GM12878 (cell line): ENCODE results near the gene SNX30. TPM values are rescaled to one million over a fixed set of nuclear protein-coding genes. Genes with fewer than 3 reads are reported as not detected.
A peak's percentile ranks its signal among the peaks of the same experiment; 100 is the strongest.

Experiments used
- ATAC-seq: fragments of 200-7000 bp; cut with Tn5 transposase; 3 replicates; pipeline ENCODE4 v1.9.1; 2020; ENCODE audit warnings: mild to moderate bottlenecking, moderate library complexity
- BruUV-seq: library from RNA; stranded (reverse); fragments of 400-500 nt; replicated peaks from 2 replicates; lab custom pipeline; 2021; lab: Mats Ljungman, UMichigan
- CTCF ChIA-PET: fragments of 300-600 bp; sonication (Branson Sonifier 250); formaldehyde crosslinking; extraction: SDS; loops from one replicate; lab custom pipeline; 2021; ENCODE audit warnings: inconsistent platforms; lab: Yijun Ruan, JAX
- POLR2A ChIA-PET: fragments of 350-600 bp; formaldehyde crosslinking; extraction: SDS; loops from one replicate; lab custom pipeline; 2021; ENCODE audit warnings: inconsistent platforms; lab: Charles Lee
- RAD21 ChIA-PET: fragments of 300-600 bp; sonication (Branson Sonifier 250); formaldehyde crosslinking; loops from one replicate; lab custom pipeline; 2023; ENCODE audit warnings: antibody characterized with exemption; ENCODE audit not compliant: unreplicated experiment; lab: Charles Lee
- SMC1A ChIA-PET: fragments of 300-600 bp; sonication (Branson Sonifier 250); formaldehyde crosslinking; loops from one replicate; lab custom pipeline; 2023; ENCODE audit not compliant: unreplicated experiment, uncharacterized antibody; lab: Charles Lee
- DNase-seq: peaks from one replicate; pipeline ENCODE4 v3.0.0-alpha.2; 2011; ENCODE audit warnings: low read depth, low spot score
- FAIRE-seq: peaks from 3 replicates; lab custom pipeline; 2011; peaks lifted over from hg19 to GRCh38; lab: Jason Lieb, UNC
- H2AFZ ChIP-seq: 2 replicates; pipeline ENCODE4 v1.6.0; 2011; ENCODE audit warnings: low read depth, low read length, control low read depth; ENCODE audit not compliant: control insufficient read depth
- H3K27ac ChIP-seq: 2 replicates; pipeline ENCODE4 v1.5.1; 2011; ENCODE audit warnings: control low read depth; ENCODE audit not compliant: control insufficient read depth, insufficient read depth
- H3K27me3 ChIP-seq, 2 experiments: replicated peaks in 1 of 2; 2 replicates each; pipeline versions ENCODE4 v1.6.0 to v1.6.1; 2011; ENCODE audit warnings: low read length in 1 of 2; ENCODE audit not compliant: control insufficient read depth in 2 of 2, insufficient read depth in 2 of 2
- H3K36me3 ChIP-seq, 2 experiments: 2 replicates each; pipeline ENCODE4 v1.5.1; 2011; ENCODE audit warnings: low read length in 1 of 2; ENCODE audit not compliant: control insufficient read depth in 2 of 2, insufficient read depth in 2 of 2
- H3K4me1 ChIP-seq: 2 replicates; pipeline ENCODE4 v1.6.1; 2011; ENCODE audit warnings: mild to moderate bottlenecking, low read length, moderate library complexity, mixed read lengths; ENCODE audit not compliant: control insufficient read depth, insufficient read depth
- H3K4me2 ChIP-seq: 2 replicates; pipeline ENCODE4 v1.6.0; 2011; ENCODE audit warnings: control low read depth; ENCODE audit not compliant: control insufficient read depth, insufficient read depth
- H3K4me3 ChIP-seq: fragments of 200-600 bp; sonication (generic); 2 replicates; pipeline ENCODE4 v1.5.1; 2016
- H3K79me2 ChIP-seq: 2 replicates; pipeline ENCODE4 v1.6.0; 2011; ENCODE audit warnings: low read length; ENCODE audit not compliant: control insufficient read depth, insufficient read depth
- H3K9ac ChIP-seq: 2 replicates; pipeline ENCODE4 v1.8.0; 2011; ENCODE audit warnings: low read length, control low read depth, mixed read lengths; ENCODE audit not compliant: control insufficient read depth, insufficient read depth
- H3K9me3 ChIP-seq: replicated peaks from 3 replicates; pipeline ENCODE4 v1.5.1; 2011; ENCODE audit warnings: mild to moderate bottlenecking, low read length; ENCODE audit not compliant: control insufficient read depth, insufficient read depth
- H4K20me1 ChIP-seq: 2 replicates; pipeline ENCODE4 v1.6.0; 2011; ENCODE audit not compliant: control insufficient read depth, insufficient read depth
- ATF3 ChIP-seq: IDR thresholded peaks from 2 replicates; pipeline ENCODE4 v1.6.1; 2011; ENCODE audit warnings: low read depth, mild to moderate bottlenecking, low read length, moderate library complexity, borderline replicate concordance; ENCODE audit errors: extremely low read depth
- BCL3 ChIP-seq: IDR thresholded peaks from 2 replicates; pipeline ENCODE4 v1.6.1; 2011; ENCODE audit warnings: borderline replicate concordance, low read depth, mild to moderate bottlenecking, moderate library complexity, low read length; ENCODE audit not compliant: insufficient read depth, poor library complexity, severe bottlenecking
- BMI1 ChIP-seq: fragments of 450-650 bp; IDR thresholded peaks from 2 replicates; pipeline ENCODE4 v1.6.1; 2016; ENCODE audit warnings: mild to moderate bottlenecking, moderate library complexity, borderline replicate concordance
- CHD2 ChIP-seq: IDR thresholded peaks from 2 replicates; pipeline ENCODE4 v1.6.1; 2011; ENCODE audit warnings: low read depth, low read length, improper control_type of control experiment, borderline replicate concordance
- JUND ChIP-seq: IDR thresholded peaks from 2 replicates; pipeline ENCODE4 v1.6.1; 2012; ENCODE audit warnings: low read depth, mild to moderate bottlenecking, low read length, improper control_type of control experiment, moderate library complexity
- NBN ChIP-seq: fragments of 450-650 bp; IDR thresholded peaks from 2 replicates; pipeline ENCODE4 v1.6.1; 2016
- NFXL1 ChIP-seq: fragments of 450-650 bp; IDR thresholded peaks from 2 replicates; pipeline ENCODE4 v1.6.1; 2017; ENCODE audit warnings: antibody characterized with exemption, mild to moderate bottlenecking, borderline replicate concordance
- SIN3A ChIP-seq: IDR thresholded peaks from 2 replicates; pipeline ENCODE4 v1.6.1; 2012; ENCODE audit warnings: low read depth, low read length, improper control_type of control experiment
- SMAD5 ChIP-seq: IDR thresholded peaks from 2 replicates; pipeline ENCODE4 v1.6.1; 2016; ENCODE audit warnings: antibody characterized with exemption, low read depth
- TCF3 ChIP-seq: IDR thresholded peaks from 2 replicates; pipeline ENCODE4 v1.6.1; 2012; ENCODE audit warnings: low read depth, mild to moderate bottlenecking, low read length, borderline replicate concordance; ENCODE audit not compliant: insufficient read depth
- USF1 ChIP-seq: IDR thresholded peaks from 2 replicates; pipeline ENCODE4 v1.6.1; 2011; ENCODE audit warnings: borderline replicate concordance, low read depth, mild to moderate bottlenecking, moderate library complexity, mixed read lengths, low read length; ENCODE audit not compliant: insufficient read depth; ENCODE audit errors: extremely low read length
- ZBED1 ChIP-seq: IDR thresholded peaks from 2 replicates; pipeline ENCODE4 v1.6.1; 2016; ENCODE audit warnings: borderline replicate concordance
- ZNF274 ChIP-seq: IDR thresholded peaks from one replicate; pipeline ENCODE4 v1.8.0; 2011; ENCODE audit not compliant: insufficient read length, insufficient read depth
- WGBS: methylation state at CpG from one replicate; pipeline ENCODE4 v1.1.6; 2016; ENCODE audit warnings: low lambda C conversion rate; ENCODE audit not compliant: insufficient replicate concordance, insufficient coverage; ENCODE audit errors: missing lambda C conversion rate; 5-methylcytosine and 5-hydroxymethylcytosine counted together
- in situ Hi-C: fragments of 300-500 bp; cut with MboI; formaldehyde crosslinking; loops from 9 replicates; pipeline ENCODE4 v1.14.3; 2018; ENCODE audit warnings: mixed read lengths
- intact Hi-C: fragments of 100-400 bp; cut with micrococcal nuclease; formaldehyde crosslinking; loops from one replicate; pipeline ENCODE4 v1.14.2; 2022; ENCODE audit not compliant: unreplicated experiment
- polyA plus RNA-seq, 11 experiments: library from polyadenylated mRNA; depleted of rRNA in 4 of 11; unstranded in 6 of 11; stranded (reverse) in 5 of 11; fragments of >200 nt; fragmentation: Nextera tagmentation in 4 of 11; fragmentation: Illumina TruSeq in 1 of 11; extraction: Ambion mirVana in 4 of 11; extraction: Trizol in 1 of 11; gene quantifications; 1 replicate in 1 of 11; 2 replicates in 10 of 11; pipeline versions ENCODE4 v1.2.1 to v1.2.3, GENCODE V29; 2011 to 2016; ENCODE audit warnings: inconsistent platforms in 2 of 11, missing spikeins in 2 of 11, low read depth in 1 of 11
- total RNA-seq, 4 experiments: library from RNA; depleted of rRNA in 3 of 4; stranded (reverse); fragments of >200 nt in 3 of 4; fragmentation: Illumina TruSeq in 1 of 4; extraction: Trizol in 1 of 4; gene quantifications; 2 replicates each; pipeline versions ENCODE4 v1.2.1 to v1.2.3, GENCODE V29; 2013 to 2021
- TF ChIP-seq, protein P1 (sequence below): fragments of 450-650 bp; IDR thresholded peaks from 2 replicates; pipeline ENCODE4 v1.6.1; 2014; ENCODE audit warnings: mild to moderate bottlenecking

Gene SNX30
- total and polyA plus RNA-seq, 10 of the 15 experiments (the other 5 are each of a cell fraction or from before 2014, with no cell fraction given), result 0.53 to 4.0 (median 1.5) TPM

DNA sequence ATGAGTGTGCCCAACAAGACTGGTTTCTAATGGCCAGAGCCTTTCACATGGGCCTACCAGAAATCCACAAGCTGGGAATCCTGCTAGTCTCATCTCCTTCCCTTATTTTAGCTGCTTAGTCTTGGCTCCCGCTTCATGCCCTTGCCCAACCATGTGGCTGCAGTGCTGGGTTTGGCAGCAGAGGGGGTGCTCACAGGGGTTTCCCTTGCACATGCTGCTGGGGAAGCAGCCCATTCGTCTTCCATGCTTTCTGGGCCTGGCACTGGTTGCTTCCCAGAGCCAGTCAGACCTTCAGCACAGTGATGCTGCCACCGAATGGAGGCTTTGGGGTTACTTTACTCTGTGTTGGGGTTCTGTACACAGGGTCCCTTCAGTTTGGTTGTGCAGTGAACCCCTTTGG is 113.8 kb downstream of the SNX30 start:
- no peaks in the 10 kb centered on the region for H3K79me2 ChIP-seq
- no peak overlapping the region; the same call in 1 of the 2 replicates for H3K27ac ChIP-seq
- no peak for DNase-seq
- POLR2A ChIA-PET, result no interaction called here
- ATAC-seq, result no peak
- peak overlapping the region; percentile 6; the same call in 1 of the 2 replicates for H3K4me2 ChIP-seq
- RAD21 ChIA-PET, result no interaction called here
- 100% methylated on average over 2 of the region's 3 CpGs for WGBS
- no peak overlapping the region for H3K9ac ChIP-seq
- no peaks in the 10 kb centered on the region; a peak in 1 of 4 replicates for H3K27me3 ChIP-seq
- CTCF ChIA-PET, result interaction anchor here (2.3 kb wide), 1 partner anchor 39 kb away, joined by 10 read pairs; no protein-coding TSS in a partner anchor
- no peak for FAIRE-seq
- H4K20me1 ChIP-seq, result no peaks in the 10 kb centered on the region; the same call in 1 of the 2 replicates
- no TSS peak for BruUV-seq
- peaks cover 47% of the 10 kb centered on the region for H3K4me1 ChIP-seq
- in situ Hi-C loops, result no loop called here
- TF ChIP-seq NBN (no peak), CHD2 (no peak), NFXL1 (no peak), USF1 (no peak), SIN3A (no peak), JUND (no peak), ZNF274 (no peak), SMAD5 (no peak), ZBED1 (no peak), TCF3 (no peak), BCL3 (no peak), ATF3 (no peak), BMI1 (no peak)
- TF ChIP-seq, protein P1, sequence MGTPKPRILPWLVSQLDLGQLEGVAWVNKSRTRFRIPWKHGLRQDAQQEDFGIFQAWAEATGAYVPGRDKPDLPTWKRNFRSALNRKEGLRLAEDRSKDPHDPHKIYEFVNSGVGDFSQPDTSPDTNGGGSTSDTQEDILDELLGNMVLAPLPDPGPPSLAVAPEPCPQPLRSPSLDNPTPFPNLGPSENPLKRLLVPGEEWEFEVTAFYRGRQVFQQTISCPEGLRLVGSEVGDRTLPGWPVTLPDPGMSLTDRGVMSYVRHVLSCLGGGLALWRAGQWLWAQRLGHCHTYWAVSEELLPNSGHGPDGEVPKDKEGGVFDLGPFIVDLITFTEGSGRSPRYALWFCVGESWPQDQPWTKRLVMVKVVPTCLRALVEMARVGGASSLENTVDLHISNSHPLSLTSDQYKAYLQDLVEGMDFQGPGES, result no peak
- no peak overlapping the region for H2AFZ ChIP-seq
- no peak overlapping the region for H3K4me3 ChIP-seq
- H3K9me3 ChIP-seq, result no peaks in the 10 kb centered on the region
- SMC1A ChIA-PET, result no interaction called here
- intact Hi-C loops, result no loop called here
- H3K36me3 ChIP-seq, result no peaks in the 10 kb centered on the region; a peak in 1 of 4 replicates
